CD8-positive, alpha-beta memory T cell (primary cell): ENCODE measurements around the gene DYNC1H1. TPM values are rescaled to one million over a fixed set of nuclear protein-coding genes. Genes with fewer than 3 reads are reported as not detected.

ENCODE experiments used
- CTCF ChIA-PET: fragments of 350-600 bp; sonication (Branson Sonifier 250); formaldehyde crosslinking; loops from one replicate; lab custom pipeline; 2021; ENCODE audit warnings: antibody characterized with exemption; lab: Charles Lee
- POLR2A ChIA-PET: fragments of 350-600 bp; sonication (Branson Sonifier 250); formaldehyde crosslinking; loops from one replicate; lab custom pipeline; 2021; ENCODE audit warnings: antibody characterized with exemption; lab: Charles Lee
- DNase-seq, 5 donors: peaks; one replicate each; pipeline versions ENCODE4 v3.0.0 to v3.0.0-alpha.2; 2020 to 2022; ENCODE audit warnings: mixed read lengths in 1 of 5
- H3K27ac ChIP-seq: one replicate; pipeline ENCODE4 v1.7.0; 2013; ENCODE audit warnings: low read depth, mild to moderate bottlenecking, low read length, moderate library complexity
- H3K27me3 ChIP-seq: 2 replicates; pipeline ENCODE4 v1.7.0; 2013; ENCODE audit warnings: low read length, mild to moderate bottlenecking; ENCODE audit not compliant: insufficient read depth, poor library complexity, severe bottlenecking
- H3K36me3 ChIP-seq: 2 replicates; pipeline ENCODE4 v1.7.0; 2013; ENCODE audit warnings: mild to moderate bottlenecking, low read length, moderate library complexity; ENCODE audit not compliant: insufficient read depth
- H3K4me1 ChIP-seq: 2 replicates; pipeline ENCODE4 v1.7.0; 2013; ENCODE audit warnings: mild to moderate bottlenecking, low read length, moderate library complexity; ENCODE audit not compliant: insufficient read depth
- H3K4me3 ChIP-seq: 2 replicates; pipeline ENCODE4 v1.7.0; 2013; ENCODE audit warnings: mild to moderate bottlenecking, low read length
- H3K9me3 ChIP-seq: 2 replicates; pipeline ENCODE4 v1.7.0; 2013; ENCODE audit warnings: mild to moderate bottlenecking, low read length
- H3K27ac Mint-ChIP-seq, 8 donors: one replicate each; pipeline ENCODE4 v1.8.0; 2020 to 2021; ENCODE audit warnings: mixed read lengths in 8 of 8, mild to moderate bottlenecking in 6 of 8, inconsistent platforms in 3 of 8, moderate library complexity in 3 of 8
- H3K27me3 Mint-ChIP-seq, 2 donors: one replicate each; pipeline ENCODE4 v1.8.0; 2020 to 2021; ENCODE audit warnings: mixed read lengths in 2 of 2, mild to moderate bottlenecking in 1 of 2, moderate library complexity in 1 of 2
- H3K36me3 Mint-ChIP-seq, 3 donors: one replicate each; pipeline ENCODE4 v1.8.0; 2020 to 2021; ENCODE audit warnings: mixed read lengths in 3 of 3, inconsistent platforms in 1 of 3, mild to moderate bottlenecking in 1 of 3
- H3K4me1 Mint-ChIP-seq, 3 donors: one replicate each; pipeline ENCODE4 v1.8.0; 2020 to 2021; ENCODE audit warnings: mixed read lengths in 3 of 3, inconsistent platforms in 1 of 3, mild to moderate bottlenecking in 1 of 3
- H3K4me3 Mint-ChIP-seq, 7 donors: one replicate each; pipeline ENCODE4 v1.8.0; 2020 to 2021; ENCODE audit warnings: mixed read lengths in 7 of 7, mild to moderate bottlenecking in 6 of 7, moderate library complexity in 4 of 7, inconsistent platforms in 2 of 7
- H3K9me3 Mint-ChIP-seq, 5 donors: one replicate each; pipeline ENCODE4 v1.8.0; 2020 to 2022; ENCODE audit warnings: mixed read lengths in 5 of 5, mild to moderate bottlenecking in 3 of 5, moderate library complexity in 2 of 5, inconsistent platforms in 1 of 5
- polyA plus RNA-seq: library from polyadenylated mRNA; unstranded; fragments of 300-500 nt; fragmentation: Illumina TruSeq; gene quantifications from one replicate; pipeline ENCODE4 v1.2.3, GENCODE V29; 2021
- total RNA-seq, 2 experiments: library from RNA; stranded (reverse); gene quantifications; one replicate each; pipeline ENCODE4 v1.2.3, GENCODE V29; 2021

The DYNC1H1 gene
- total RNA-seq (100 to 1,000 TPM; 241 to 249 TPM), polyA plus RNA-seq (59.7 TPM)

DNA sequence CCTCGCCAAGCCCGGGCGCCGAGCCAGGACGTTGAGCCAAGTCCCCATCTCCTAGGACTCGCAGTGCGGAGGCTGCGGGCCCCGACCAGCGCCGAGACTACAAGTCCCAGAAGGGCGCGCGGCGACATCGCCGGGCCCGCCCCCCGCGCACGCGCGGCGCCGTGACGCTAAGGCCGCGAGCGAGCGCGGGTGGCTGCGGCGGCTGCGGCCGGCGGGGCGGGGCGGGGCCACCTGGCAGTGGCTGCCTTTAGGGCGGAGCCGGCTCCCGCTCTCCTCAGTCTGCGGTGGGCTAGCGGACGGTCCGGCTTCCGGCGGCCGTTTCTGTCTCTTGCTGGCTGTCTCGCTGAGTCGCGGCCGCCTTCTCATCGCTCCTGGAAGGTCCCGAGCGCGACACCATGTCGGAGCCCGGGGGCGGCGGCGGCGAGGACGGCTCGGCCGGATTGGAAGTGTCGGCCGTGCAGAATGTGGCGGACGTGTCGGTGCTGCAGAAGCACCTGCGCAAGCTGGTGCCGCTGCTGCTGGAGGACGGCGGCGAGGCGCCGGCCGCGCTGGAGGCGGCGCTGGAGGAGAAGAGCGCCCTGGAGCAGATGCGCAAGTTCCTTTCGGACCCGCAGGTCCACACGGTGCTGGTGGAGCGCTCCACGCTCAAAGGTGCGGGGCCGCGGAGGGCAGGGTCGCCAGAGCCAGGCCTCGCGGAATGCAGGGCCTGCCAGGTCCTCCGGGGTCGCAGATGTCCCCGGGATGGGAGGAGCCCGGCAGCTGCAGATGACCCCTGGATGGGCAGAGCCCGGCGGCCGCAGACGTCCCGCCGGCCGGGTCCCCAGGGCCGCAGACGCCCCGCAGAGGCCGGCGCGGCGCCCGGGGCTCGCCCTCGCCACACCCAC lies at the start of gene DYNC1H1:
TSS of gene DYNC1H1 (plus strand) at position 277 of the 884 bp plus-strand sequence. CDS start at position 396, 119 bp downstream.
- Mint-ChIP-seq H3K27me3 (peaks cover 0 to 3% of the 10 kb centered on the region in 2 donors), H3K4me3 (peak within 1 kb of the TSS; percentile 88 to 98 (median 93))
- CTCF ChIA-PET = interaction anchor here (0.7 to 4.0 kb wide), 6 partner anchors 16 to 350 kb away, joined by 3 to 18 read pairs (median 4); no protein-coding TSS in a partner anchor

DNA sequence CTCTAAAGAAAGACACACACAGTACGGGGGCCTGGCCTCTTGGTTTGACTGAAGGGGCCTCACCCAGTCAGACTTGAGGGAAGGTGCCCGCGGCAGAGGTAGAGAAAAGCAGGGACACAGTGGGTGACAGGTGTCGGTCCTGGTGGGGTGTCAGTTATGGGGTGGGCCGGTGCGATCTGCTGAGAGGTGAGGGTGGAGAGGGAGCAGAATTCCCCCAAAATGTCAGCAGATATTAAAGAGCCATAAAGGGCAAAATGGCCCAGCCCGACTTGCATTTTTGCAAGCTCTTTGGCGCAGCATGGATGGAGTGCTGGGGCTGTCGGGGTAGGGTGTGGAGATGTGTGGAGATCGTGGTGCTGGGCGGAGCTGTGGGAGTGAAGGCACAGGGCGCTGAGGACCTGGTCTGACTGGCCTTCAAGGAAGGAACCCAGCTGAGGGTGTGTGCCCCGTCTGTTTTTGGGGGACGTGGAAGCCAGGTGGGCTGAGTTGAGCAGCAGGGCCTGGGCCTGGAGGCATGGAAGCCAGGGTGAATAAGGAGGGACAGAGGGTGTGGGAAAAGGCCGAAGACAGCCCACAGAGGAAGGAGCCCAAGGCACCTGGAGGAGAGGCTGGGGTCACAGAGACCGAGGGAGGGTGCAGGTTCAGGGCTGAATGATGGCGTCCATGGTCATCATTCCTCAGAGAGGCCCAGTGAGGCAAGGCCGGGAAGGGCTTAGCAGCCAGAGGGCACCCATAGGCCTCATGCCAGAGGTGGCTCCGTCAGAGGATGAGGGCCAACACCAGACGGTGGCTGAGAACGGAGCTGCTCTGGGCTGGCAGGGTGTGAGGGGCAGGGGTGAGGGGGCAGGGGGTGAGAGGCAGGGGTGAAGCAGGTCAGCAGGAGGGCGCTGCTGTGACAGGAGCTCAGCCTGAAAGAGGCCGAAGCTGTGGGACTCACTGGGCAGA lies 48.2 kb upstream of the DYNC1H1 start:
- ChIA-PET CTCF (no interaction called here), POLR2A (no interaction called here)
- Histone ChIP-seq H3K9me3 (no peaks in the 10 kb centered on the region), H3K4me1 (no peaks in the 10 kb centered on the region), H3K27ac (no peak overlapping the region), H3K27me3 (no peaks in the 10 kb centered on the region), H3K4me3 (no peak overlapping the region), H3K36me3 (peaks cover 54% of the 10 kb centered on the region)
- DNase-seq = no peak
- peak overlapping the region in 7 of 8 donors; percentile 14 to 97 (median 58) for H3K27ac Mint-ChIP-seq
- peaks cover 0 to 89% (median 17%) of the 10 kb centered on the region in 3 donors for H3K36me3 Mint-ChIP-seq
- no peaks in the 10 kb centered on the region for H3K9me3 Mint-ChIP-seq
- no peak overlapping the region for H3K4me3 Mint-ChIP-seq
- H3K27me3 Mint-ChIP-seq = no peaks in the 10 kb centered on the region
- H3K4me1 Mint-ChIP-seq = peaks cover 0 to 6% (median 1%) of the 10 kb centered on the region in 3 donors

More for the DNA sequence above, at the start of gene DYNC1H1:
- H3K27ac ChIP-seq = peak within 1 kb of the TSS; percentile 83
- H3K4me1 ChIP-seq = peaks cover 33% of the 10 kb centered on the region
- Mint-ChIP-seq H3K4me1 (peaks cover 43 to 62% (median 60%) of the 10 kb centered on the region in 3 donors), H3K27ac (peak within 1 kb of the TSS; percentile 80 to 96 (median 92)), H3K9me3 (no peaks in the 10 kb centered on the region), H3K36me3 (peaks cover 0 to 21% (median 6%) of the 10 kb centered on the region in 3 donors)
- H3K4me3 ChIP-seq = peak within 1 kb of the TSS; percentile 81
- no peaks in the 10 kb centered on the region for H3K9me3 ChIP-seq
- POLR2A ChIA-PET = interaction anchor here (1.0 to 1.5 kb wide), 6 partner anchors 27 to 258 kb away, joined by 3 to 9 read pairs (median 3); no protein-coding TSS in a partner anchor
- DNase-seq = peak; percentile 87 to 92 (median 88)
- H3K27me3 ChIP-seq = no peaks in the 10 kb centered on the region
- peaks cover 3% of the 10 kb centered on the region for H3K36me3 ChIP-seq

DNA sequence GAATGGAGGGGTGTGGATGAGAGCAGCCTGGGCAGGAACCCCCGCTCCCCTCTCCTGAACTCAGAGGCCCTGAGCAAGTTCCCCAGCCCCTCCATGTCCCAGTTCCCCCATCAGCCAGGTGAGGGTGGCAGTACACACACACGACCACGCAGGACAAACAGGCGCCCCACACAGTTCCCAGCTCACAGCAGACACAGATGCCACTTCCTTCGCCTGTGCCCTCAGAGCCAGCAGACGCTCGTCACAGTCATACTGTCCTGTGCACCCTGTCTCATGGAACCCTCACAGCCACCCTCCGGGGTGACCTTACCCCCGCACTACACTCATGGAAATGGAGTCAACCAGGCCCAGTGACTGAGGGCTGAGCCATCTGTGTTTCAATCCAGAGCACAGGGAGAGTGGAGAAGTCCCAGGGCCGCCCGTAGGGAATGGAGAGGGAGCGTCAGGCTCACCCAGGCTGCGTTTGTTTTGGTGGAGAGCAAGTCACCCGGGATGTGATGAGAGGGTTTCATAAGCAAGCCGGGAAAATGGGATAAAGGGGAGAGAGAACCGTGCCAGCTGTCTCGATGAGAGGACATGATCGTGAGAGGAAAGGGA lies 47.5 kb upstream of the DYNC1H1 start:
- H3K4me3 Mint-ChIP-seq = no peak overlapping the region
- Histone ChIP-seq H3K27ac (no peak overlapping the region), H3K4me3 (no peak overlapping the region), H3K36me3 (peaks cover 54% of the 10 kb centered on the region), H3K27me3 (no peaks in the 10 kb centered on the region), H3K9me3 (no peaks in the 10 kb centered on the region), H3K4me1 (no peaks in the 10 kb centered on the region)
- peaks cover 0 to 6% (median 1%) of the 10 kb centered on the region in 3 donors for H3K4me1 Mint-ChIP-seq
- CTCF ChIA-PET = no interaction called here
- no peaks in the 10 kb centered on the region for H3K9me3 Mint-ChIP-seq
- DNase-seq = no peak
- POLR2A ChIA-PET = interaction anchor here (0.5 kb wide), 1 partner anchor 12 kb away, joined by 3 read pairs; no protein-coding TSS in a partner anchor
- peak overlapping the region in 7 of 8 donors; percentile 18 to 84 (median 66) for H3K27ac Mint-ChIP-seq
- H3K36me3 Mint-ChIP-seq = peaks cover 0 to 90% (median 19%) of the 10 kb centered on the region in 3 donors
- no peaks in the 10 kb centered on the region for H3K27me3 Mint-ChIP-seq

DNA sequence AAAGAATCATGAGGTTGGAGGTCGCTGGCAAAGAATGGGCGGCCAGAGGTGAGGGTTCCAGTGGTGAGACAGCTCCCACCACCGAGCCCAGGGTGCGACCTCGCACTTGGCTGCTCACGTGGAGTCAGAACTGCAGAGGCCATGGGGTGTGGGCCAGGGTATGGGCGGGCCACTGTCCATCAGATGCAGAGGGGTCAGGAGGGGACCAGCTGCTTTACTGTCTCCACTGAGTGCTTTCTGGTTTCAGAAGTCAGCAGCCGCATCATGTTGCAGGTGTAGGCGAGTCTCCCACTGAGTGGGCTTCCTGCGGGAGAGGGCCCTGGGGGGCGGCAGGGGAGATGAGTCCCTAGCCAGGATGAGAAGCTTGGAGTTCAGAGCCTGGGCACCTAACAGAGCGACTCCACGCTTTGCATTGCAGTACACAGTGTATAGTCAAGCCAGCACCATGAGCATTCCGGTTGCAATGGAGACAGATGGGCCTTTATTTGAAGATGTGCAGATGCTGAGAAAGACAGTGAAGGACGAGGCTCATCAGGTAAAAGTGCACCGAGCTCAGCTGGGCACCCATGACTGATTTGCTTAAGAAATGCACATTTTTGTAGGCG lies 46.9 kb upstream of the DYNC1H1 start:
- CTCF ChIA-PET = interaction anchor here (0.8 kb wide), 1 partner anchor 13 kb away, joined by 3 read pairs; no protein-coding TSS in a partner anchor

DNA sequence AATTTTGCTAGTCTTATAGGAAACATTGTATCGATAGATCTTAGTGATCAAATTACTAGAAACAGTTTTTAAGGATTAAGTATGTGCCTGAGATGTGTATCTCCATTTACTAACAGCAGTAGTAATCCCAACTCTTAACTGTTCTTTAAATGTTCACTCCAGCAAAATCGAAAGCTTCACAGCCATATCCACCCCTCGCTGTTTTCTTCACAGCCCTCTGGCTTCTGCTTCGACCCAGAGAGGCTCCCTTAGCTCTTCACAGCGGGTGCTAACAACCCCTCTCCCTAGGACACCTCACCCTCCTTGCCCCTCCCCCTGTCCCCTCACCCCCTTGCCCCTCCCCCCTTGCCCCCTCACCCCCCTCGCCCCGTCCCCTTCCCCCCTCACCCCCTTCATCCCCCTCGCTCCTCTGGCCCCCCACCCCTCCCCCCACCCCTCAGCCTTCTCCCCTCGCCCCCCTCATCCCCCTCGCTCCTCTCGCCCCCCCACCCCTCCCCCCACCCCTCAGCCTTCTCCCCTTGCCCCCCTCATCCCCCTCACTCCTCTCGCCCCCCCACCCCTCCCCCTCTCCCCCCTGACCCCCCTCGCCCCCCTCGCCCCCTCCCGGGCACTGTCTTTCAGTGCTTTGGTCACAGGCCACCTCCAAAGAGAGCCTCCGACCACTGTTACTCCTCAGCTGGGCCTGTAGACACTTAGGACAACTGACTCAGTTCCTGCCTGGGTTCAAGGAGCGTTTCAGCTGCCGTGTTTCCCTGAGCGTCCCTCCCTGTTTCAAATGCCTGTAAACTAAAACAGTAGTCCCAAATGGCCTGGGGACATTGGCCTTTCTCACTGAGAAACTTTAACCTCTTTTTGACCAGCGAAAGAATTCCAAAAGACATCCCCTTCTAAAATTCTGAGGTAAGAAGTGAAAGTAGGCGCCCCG lies 46.0 kb upstream of the DYNC1H1 start:
- no peaks in the 10 kb centered on the region for H3K4me1 ChIP-seq
- Mint-ChIP-seq H3K9me3 (no peaks in the 10 kb centered on the region), H3K4me3 (no peak overlapping the region), H3K36me3 (peaks cover 0 to 85% (median 16%) of the 10 kb centered on the region in 3 donors), H3K27ac (peak overlapping the region in 3 of 8 donors; percentile 48 to 97 (median 81)), H3K4me1 (peaks cover 0 to 6% (median 1%) of the 10 kb centered on the region in 3 donors), H3K27me3 (no peaks in the 10 kb centered on the region)
- no peaks in the 10 kb centered on the region for H3K27me3 ChIP-seq
- ChIA-PET POLR2A (no interaction called here), CTCF (interaction anchor here (0.8 kb wide), 1 partner anchor 14 kb away, joined by 3 read pairs; no protein-coding TSS in a partner anchor)
- H3K36me3 ChIP-seq = peaks cover 52% of the 10 kb centered on the region
- no peak overlapping the region for H3K4me3 ChIP-seq
- no peaks in the 10 kb centered on the region for H3K9me3 ChIP-seq
- DNase-seq = no peak
- H3K27ac ChIP-seq = no peak overlapping the region

More for the DNA sequence above, 46.9 kb upstream of the DYNC1H1 start:
- no peak for DNase-seq
- POLR2A ChIA-PET = no interaction called here
- Histone ChIP-seq H3K27me3 (no peaks in the 10 kb centered on the region), H3K4me1 (no peaks in the 10 kb centered on the region), H3K9me3 (no peaks in the 10 kb centered on the region), H3K4me3 (no peak overlapping the region), H3K36me3 (peaks cover 52% of the 10 kb centered on the region), H3K27ac (no peak overlapping the region)
- peaks cover 0 to 6% (median 1%) of the 10 kb centered on the region in 3 donors for H3K4me1 Mint-ChIP-seq
- H3K27ac Mint-ChIP-seq = peak overlapping the region in 6 of 8 donors; percentile 18 to 69 (median 52)
- peaks cover 0 to 86% (median 17%) of the 10 kb centered on the region in 3 donors for H3K36me3 Mint-ChIP-seq
- H3K4me3 Mint-ChIP-seq = no peak overlapping the region
- H3K9me3 Mint-ChIP-seq = no peaks in the 10 kb centered on the region
- no peaks in the 10 kb centered on the region for H3K27me3 Mint-ChIP-seq

DNA sequence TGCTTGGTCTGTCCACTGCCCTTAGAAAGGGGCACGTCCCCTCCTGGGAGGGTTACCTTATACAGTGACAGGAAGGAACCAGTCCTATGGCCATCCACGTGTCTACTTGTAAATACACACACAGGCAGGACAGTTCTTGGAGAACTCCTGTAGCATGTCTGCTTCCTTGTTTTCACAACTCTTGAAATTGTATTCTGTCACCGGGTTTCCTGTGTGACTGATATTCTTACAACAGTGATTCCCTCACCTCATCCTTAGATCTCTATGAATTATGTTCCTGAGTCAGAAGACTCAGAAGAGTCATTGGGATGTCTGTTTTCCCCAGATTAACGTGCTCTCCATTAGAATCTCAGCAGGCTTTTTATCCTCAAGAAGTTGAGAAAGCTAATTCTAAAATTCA lies 44.1 kb upstream of the DYNC1H1 start:
- H3K27me3 Mint-ChIP-seq = no peaks in the 10 kb centered on the region
- H3K9me3 Mint-ChIP-seq = no peaks in the 10 kb centered on the region
- no peak overlapping the region for H3K4me3 ChIP-seq
- H3K36me3 ChIP-seq = peaks cover 33% of the 10 kb centered on the region
- no peak overlapping the region for H3K27ac ChIP-seq
- no peaks in the 10 kb centered on the region for H3K27me3 ChIP-seq
- peak overlapping the region in 4 of 8 donors; percentile 12 to 53 (median 32) for H3K27ac Mint-ChIP-seq
- H3K36me3 Mint-ChIP-seq = peaks cover 0 to 84% (median 17%) of the 10 kb centered on the region in 3 donors
- no peaks in the 10 kb centered on the region for H3K4me1 ChIP-seq
- no peak overlapping the region for H3K4me3 Mint-ChIP-seq
- no peaks in the 10 kb centered on the region for H3K9me3 ChIP-seq
- peaks cover 0 to 6% (median 1%) of the 10 kb centered on the region in 3 donors for H3K4me1 Mint-ChIP-seq
- ChIA-PET CTCF (no interaction called here), POLR2A (no interaction called here)
- DNase-seq = no peak
